ENCODE measurements around the gene PGLYRP1.

PGLYRP1 gene

GRCh38 chr19:46022431-46023310 is at the start of gene PGLYRP1:
Gene PGLYRP1 (minus strand): TSS chr19:46023053. CDS start chr19:46023021, 32 bp downstream.
- no peak for DNase-seq (ENCODE audit: low read depth)

- peak; percentile 38 for DNase-seq (ENCODE audit: low read depth)
Observed at GRCh38 chr19:46069806-46070341, 47.0 kb upstream of the PGLYRP1 start.

- peak; percentile 56 for DNase-seq (ENCODE audit: low read depth)
Observed at GRCh38 chr19:46068345-46069258, 45.7 kb upstream of the PGLYRP1 start.

GRCh38 chr19:46067691-46068090 is 44.8 kb upstream of the PGLYRP1 start:
- no peak for DNase-seq (ENCODE audit: low read depth)

GRCh38 chr19:46066471-46066870 is 43.6 kb upstream of the PGLYRP1 start:
- no peak for DNase-seq (ENCODE audit: low read depth)

GRCh38 chr19:46065486-46066071 is 42.7 kb upstream of the PGLYRP1 start:
- no peak for DNase-seq (ENCODE audit: low read depth)

GRCh38 chr19:46063201-46063600 is 40.3 kb upstream of the PGLYRP1 start:
- no peak for DNase-seq (ENCODE audit: low read depth)

- DNase-seq (ENCODE audit: low read depth) = no peak
Observed at GRCh38 chr19:46060012-46060411, 37.2 kb upstream of the PGLYRP1 start.

- DNase-seq (ENCODE audit: low read depth) = no peak
Observed at GRCh38 chr19:46058778-46059177, 35.9 kb upstream of the PGLYRP1 start.

- no peak for DNase-seq (ENCODE audit: low read depth)
Observed at GRCh38 chr19:46056536-46056935, 33.7 kb upstream of the PGLYRP1 start.

- DNase-seq (ENCODE audit: low read depth) = no peak
Observed at GRCh38 chr19:46052896-46053295, 30.0 kb upstream of the PGLYRP1 start.

GRCh38 chr19:46049597-46049996 is 26.7 kb upstream of the PGLYRP1 start:
- no peak for DNase-seq (ENCODE audit: low read depth)

- DNase-seq (ENCODE audit: low read depth) = no peak
Observed at GRCh38 chr19:46043519-46043918, 20.7 kb upstream of the PGLYRP1 start.

- no peak for DNase-seq (ENCODE audit: low read depth)
Observed at GRCh38 chr19:46042252-46042883, 19.5 kb upstream of the PGLYRP1 start.

- DNase-seq (ENCODE audit: low read depth) = no peak
Observed at GRCh38 chr19:46040952-46041500, 18.2 kb upstream of the PGLYRP1 start, which contains the start of gene IGFL4. Gene IGFL4 (minus strand): TSS chr19:46041002. CDS start chr19:46040962, 40 bp downstream.

GRCh38 chr19:46040125-46040524 is 17.3 kb upstream of the PGLYRP1 start:
- DNase-seq (ENCODE audit: low read depth) = no peak

GRCh38 chr19:46036744-46037128 is 13.9 kb upstream of the PGLYRP1 start:
- no peak for DNase-seq (ENCODE audit: low read depth)

- DNase-seq (ENCODE audit: low read depth) = no peak
Observed at GRCh38 chr19:46035986-46036743, 13.3 kb upstream of the PGLYRP1 start.

- DNase-seq (ENCODE audit: low read depth) = no peak
Observed at GRCh38 chr19:46035546-46035945, 12.7 kb upstream of the PGLYRP1 start.

GRCh38 chr19:46033401-46033800 is 10.5 kb upstream of the PGLYRP1 start:
- DNase-seq (ENCODE audit: low read depth) = no peak

All from fibroblast of gingiva (primary cell).